T-helper 2 cell treated with Interferon-gamma antibody and Interleukin-4, amounts not matched to agents 100 ng/mL and 5 ng/mL, for 36 hours (primary cell): ENCODE data around the gene FOXJ3. TPM values are rescaled to one million over a fixed set of nuclear protein-coding genes. Genes with fewer than 3 reads are reported as not detected.
"Not testable (repeated sequence)": the region's sequence is repeated elsewhere in the genome, so short reads cannot be mapped to it uniquely, and the experiment has no call there.

ENCODE experiments used
- intact Hi-C: fragments of 100-400 bp; cut with micrococcal nuclease; formaldehyde crosslinking; loops from one replicate; pipeline ENCODE4 v1.15.1; 2023
- total RNA-seq: library from RNA; stranded (reverse); gene quantifications from 2 replicates; pipeline ENCODE4 v1.2.3, GENCODE V29; 2022

Gene FOXJ3
- total RNA-seq, 1 donor from 2014 or later = 47.8 TPM

- intact Hi-C loops = no loop called here
These were observed 75.3 kb downstream of the FOXJ3 start for GRCh38 chr1:42259739-42260064.

- intact Hi-C loops = no loop called here
These were observed 75.8 kb downstream of the FOXJ3 start for GRCh38 chr1:42259059-42259738.

- intact Hi-C loops = no loop called here
These were observed 76.8 kb downstream of the FOXJ3 start for GRCh38 chr1:42258218-42258617.

- intact Hi-C loops = no loop called here
These were observed 84.0 kb downstream of the FOXJ3 start for GRCh38 chr1:42251042-42251441.

- intact Hi-C loops = no loop called here
These were observed 84.9 kb downstream of the FOXJ3 start for GRCh38 chr1:42250164-42250563.

- intact Hi-C loops = no loop called here
These were observed 93.9 kb downstream of the FOXJ3 start for GRCh38 chr1:42240966-42241755.

GRCh38 chr1:42239555-42239954 lies 95.5 kb downstream of the FOXJ3 start:
- intact Hi-C loops = no loop called here

GRCh38 chr1:42239041-42239440 lies 96.0 kb downstream of the FOXJ3 start:
- intact Hi-C loops = no loop called here

GRCh38 chr1:42231253-42231652 lies 103.8 kb downstream of the FOXJ3 start:
- intact Hi-C loops = no loop called here

- intact Hi-C loops = no loop called here
These were observed 106.1 kb downstream of the FOXJ3 start for GRCh38 chr1:42228938-42229337.

GRCh38 chr1:42223036-42223435 lies 112.0 kb downstream of the FOXJ3 start:
- intact Hi-C loops = no loop called here

GRCh38 chr1:42221952-42222606 lies 113.0 kb downstream of the FOXJ3 start:
- intact Hi-C loops = no loop called here

- intact Hi-C loops = no loop called here
These were observed 113.6 kb downstream of the FOXJ3 start for GRCh38 chr1:42221456-42221855.

GRCh38 chr1:42219627-42220026 lies 115.4 kb downstream of the FOXJ3 start:
- intact Hi-C loops = no loop called here

- intact Hi-C loops = no loop called here
These were observed 120.6 kb downstream of the FOXJ3 start for GRCh38 chr1:42214447-42214871.

- intact Hi-C loops = no loop called here
These were observed 123.8 kb downstream of the FOXJ3 start for GRCh38 chr1:42211224-42211623.

GRCh38 chr1:42210421-42211133 lies 124.5 kb downstream of the FOXJ3 start:
- intact Hi-C loops = no loop called here

GRCh38 chr1:42209526-42210251 lies 125.3 kb downstream of the FOXJ3 start:
- intact Hi-C loops = no loop called here

GRCh38 chr1:42206930-42207329 lies 128.1 kb downstream of the FOXJ3 start:
- intact Hi-C loops = not testable (repeated sequence)

- intact Hi-C loops = no loop called here
These were observed 128.9 kb downstream of the FOXJ3 start for GRCh38 chr1:42206164-42206563.

GRCh38 chr1:42201986-42202385 lies 133.0 kb downstream of the FOXJ3 start:
- intact Hi-C loops = no loop called here
